Brain pericyte (primary cell): Measurements from ENCODE around the gene HFE.

Experiments used
- DNase-seq: peaks from one replicate; pipeline ENCODE4 v3.0.0-alpha.2; 2012; ENCODE audit warnings: low read depth, low spot score

HFE gene

GRCh38 chr6:26131618-26132017, 44.4 kb downstream of the HFE start:
- DNase-seq: no peak

- no peak for DNase-seq
Measured at GRCh38 chr6:26133730-26134129, 46.5 kb downstream of the HFE start.

GRCh38 chr6:26136321-26136720, 49.1 kb downstream of the HFE start:
- DNase-seq: no peak

- no peak for DNase-seq
Measured at GRCh38 chr6:26140254-26140966, 53.2 kb downstream of the HFE start.

- no peak for DNase-seq
Measured at GRCh38 chr6:26140967-26141294, 53.7 kb downstream of the HFE start.

GRCh38 chr6:26141378-26141904, 54.2 kb downstream of the HFE start:
- no peak for DNase-seq

GRCh38 chr6:26142026-26142425, 54.8 kb downstream of the HFE start:
- no peak for DNase-seq
